Measurements from ENCODE around the gene ADAMTSL1.

Gene ADAMTSL1

GRCh38 chr9:18909140-18910018 lies 435.4 kb downstream of the ADAMTSL1 start:
- Mint-ChIP-seq H3K36me3 (ENCODE audit: low read depth) (no peaks in the 10 kb centered on the region), H3K27ac (peak overlapping the region; percentile 85), H3K4me1 (peaks cover 84% of the 10 kb centered on the region), H3K9me3 (peaks cover 3% of the 10 kb centered on the region), H3K4me3 (no peak overlapping the region), H3K27me3 (ENCODE audit: low read depth, poor library complexity) (peaks cover 9% of the 10 kb centered on the region)
- TF ChIP-seq CTCF (IDR thresholded peaks at IDR 0.05) = no peak
- DNase-seq = no peak

GRCh38 chr9:18910435-18910834 lies 436.5 kb downstream of the ADAMTSL1 start:
- H3K9me3 Mint-ChIP-seq = no peaks in the 10 kb centered on the region
- no peaks in the 10 kb centered on the region for H3K36me3 Mint-ChIP-seq (ENCODE audit: low read depth)
- DNase-seq = no peak
- H3K27ac Mint-ChIP-seq = no peak overlapping the region
- H3K27me3 Mint-ChIP-seq (ENCODE audit: low read depth, poor library complexity) = peaks cover 9% of the 10 kb centered on the region
- H3K4me3 Mint-ChIP-seq = no peak overlapping the region
- peaks cover 74% of the 10 kb centered on the region for H3K4me1 Mint-ChIP-seq
- no peak for TF ChIP-seq CTCF (IDR thresholded peaks at IDR 0.05)

GRCh38 chr9:18910916-18911315 lies 437.0 kb downstream of the ADAMTSL1 start:
- Mint-ChIP-seq H3K27me3 (ENCODE audit: low read depth, poor library complexity) (peaks cover 9% of the 10 kb centered on the region), H3K4me1 (peaks cover 69% of the 10 kb centered on the region), H3K27ac (no peak overlapping the region), H3K36me3 (ENCODE audit: low read depth) (no peaks in the 10 kb centered on the region), H3K4me3 (no peak overlapping the region), H3K9me3 (no peaks in the 10 kb centered on the region)
- TF ChIP-seq CTCF (IDR thresholded peaks at IDR 0.05) = no peak
- DNase-seq = no peak

- DNase-seq = no peak
- Mint-ChIP-seq H3K4me1 (peaks cover 60% of the 10 kb centered on the region), H3K27me3 (ENCODE audit: low read depth, poor library complexity) (peaks cover 9% of the 10 kb centered on the region), H3K27ac (peak overlapping the region; percentile 32), H3K9me3 (no peaks in the 10 kb centered on the region), H3K4me3 (no peak overlapping the region), H3K36me3 (ENCODE audit: low read depth) (no peaks in the 10 kb centered on the region)
- no peak for TF ChIP-seq CTCF (IDR thresholded peaks at IDR 0.05)
These were observed 437.9 kb downstream of the ADAMTSL1 start for GRCh38 chr9:18911714-18912342.

GRCh38 chr9:18920141-18921084 lies 446.5 kb downstream of the ADAMTSL1 start:
- Mint-ChIP-seq H3K27ac (no peak overlapping the region), H3K36me3 (ENCODE audit: low read depth) (no peaks in the 10 kb centered on the region), H3K9me3 (no peaks in the 10 kb centered on the region), H3K4me3 (no peak overlapping the region), H3K4me1 (peaks cover 43% of the 10 kb centered on the region), H3K27me3 (ENCODE audit: low read depth, poor library complexity) (peaks cover 8% of the 10 kb centered on the region)
- DNase-seq = no peak
- TF ChIP-seq CTCF (IDR thresholded peaks at IDR 0.05) = no peak
